Mammary epithelial cell (primary cell): ENCODE data around the gene FAM120A.

ENCODE experiments used
- CTCF ChIP-seq, 2 donors: IDR thresholded peaks in 1 of 2; conservative IDR thresholded peaks in 1 of 2; 2 replicates each; pipeline ENCODE4 v1.5.1; 2011 to 2012; ENCODE audit warnings: inconsistent platforms in 2 of 2, low read length in 2 of 2, mild to moderate bottlenecking in 2 of 2, control low read depth in 1 of 2, low read depth in 1 of 2; ENCODE audit not compliant: insufficient read depth in 1 of 2; ENCODE audit errors: extremely low read depth in 1 of 2
- EZH2 ChIP-seq: IDR thresholded peaks from 2 replicates; pipeline ENCODE4 v1.6.1; 2012; ENCODE audit warnings: low read length, inconsistent platforms, borderline replicate concordance

GRCh38 chr9:93460689-93461413 is 9.4 kb downstream of the FAM120A start:
- no peak for TF ChIP-seq CTCF (conservative IDR thresholded peaks at IDR 0.05 in 1 of 2, IDR thresholded peaks at IDR 0.05 in 1 of 2; ENCODE audit: extremely low read depth in 1 of 2, insufficient read depth in 1 of 2, low read depth in 1 of 2, low read length in 2 of 2)
- no peak for TF ChIP-seq EZH2
